HG02642 (cell line): ENCODE results near the gene GPN2.
"Not testable (repeated sequence)": the region's sequence is repeated elsewhere in the genome, so short reads cannot be mapped to it uniquely, and the experiment has no call there.

Experiments used
- ATAC-seq: cut with Tn5 transposase; IDR thresholded peaks from one replicate; pipeline ENCODE4 v1.9.1; 2021; ENCODE audit warnings: mild to moderate bottlenecking; ENCODE audit not compliant: unreplicated experiment, poor library complexity

Gene GPN2

DNA sequence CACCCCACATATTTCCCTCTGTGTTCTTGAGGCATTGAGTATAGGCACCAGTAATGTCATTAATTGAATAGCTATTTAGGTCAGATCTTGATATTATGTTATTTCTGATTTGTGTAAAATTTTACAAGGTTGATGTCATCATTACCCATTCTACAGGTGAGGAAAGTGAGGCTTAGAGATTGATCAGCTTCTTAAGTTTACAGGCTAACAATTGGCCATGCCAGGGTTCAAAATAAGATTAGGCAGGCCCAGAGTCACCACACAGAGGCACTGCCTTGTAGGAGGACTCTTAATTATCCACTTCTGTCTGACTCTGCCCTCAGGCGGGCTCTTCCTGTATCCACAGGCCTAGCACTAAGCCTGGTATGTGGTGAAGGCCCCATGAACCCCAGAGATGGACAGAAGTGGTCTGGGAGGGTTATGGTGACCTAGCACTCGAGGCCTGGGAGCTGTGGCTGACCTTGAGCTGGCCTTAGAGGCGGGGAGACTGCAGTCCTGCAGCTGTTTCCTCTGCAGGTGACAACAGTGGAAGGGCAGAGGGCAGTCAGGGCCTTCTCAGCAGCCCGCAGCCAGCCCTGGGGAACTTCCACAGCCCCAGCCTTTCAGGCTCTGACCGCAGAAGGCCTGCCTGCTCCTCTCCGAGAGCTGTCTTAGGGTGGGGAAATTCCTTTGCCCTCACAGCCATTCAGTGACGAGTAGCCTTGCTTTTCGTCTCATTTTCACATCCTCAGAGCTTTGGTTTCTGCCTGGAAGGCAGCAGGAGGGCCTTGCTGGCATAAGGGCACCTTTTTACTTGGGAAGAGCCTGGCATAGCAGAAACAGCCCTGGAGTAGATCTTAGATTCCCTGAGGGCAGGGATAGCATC is 51.4 kb downstream of the GPN2 start:
- ATAC-seq = peak; percentile 95

GRCh38 chr1:26837665-26838064 is 52.4 kb downstream of the GPN2 start:
- not testable (repeated sequence) for ATAC-seq

DNA sequence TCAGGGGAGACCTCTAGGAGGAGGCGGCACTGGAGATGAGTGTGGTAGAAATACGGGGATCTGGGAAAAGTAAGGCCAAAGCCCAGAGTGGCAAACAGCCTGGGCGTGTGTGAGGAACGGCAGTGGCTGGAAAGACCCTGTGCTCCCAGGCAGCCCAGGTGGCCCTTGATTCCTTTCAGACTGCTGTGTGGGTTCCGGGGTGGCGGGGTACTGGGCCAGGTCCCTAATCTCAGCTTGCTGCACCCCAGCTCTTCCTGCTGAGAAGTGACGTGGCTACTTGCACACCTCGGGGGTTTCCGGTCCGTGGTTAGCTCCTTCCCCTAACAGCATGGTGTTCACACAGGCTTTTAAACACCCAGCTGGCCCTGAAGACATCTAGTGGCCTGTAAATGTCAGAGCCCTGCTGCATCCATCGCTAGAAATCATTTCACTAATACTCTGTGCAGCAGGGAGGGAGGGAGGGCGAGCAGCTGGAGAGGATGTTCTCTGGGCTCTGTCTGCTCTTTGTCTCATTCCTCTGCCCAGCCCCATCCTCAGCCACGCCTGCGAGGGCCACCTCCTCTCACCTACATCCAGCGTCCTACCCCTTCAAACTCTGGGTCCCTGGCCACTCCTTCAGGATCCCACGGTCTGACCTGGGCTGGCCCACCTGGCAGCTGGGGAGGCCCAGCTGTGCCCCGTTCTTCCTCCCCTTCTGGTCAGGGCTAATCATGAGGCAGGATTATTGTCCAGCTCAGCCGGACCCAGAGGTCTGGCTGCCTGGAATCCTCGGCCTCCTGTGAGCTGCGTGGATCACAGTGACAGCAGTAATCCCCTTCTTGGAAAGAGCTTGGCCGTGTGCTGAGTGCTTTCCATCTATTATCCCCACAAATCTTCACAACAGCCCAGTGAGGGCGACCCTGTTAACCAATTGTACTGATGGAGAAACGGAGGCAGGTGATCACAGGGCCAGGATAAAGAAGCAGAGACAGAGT is 56.4 kb downstream of the GPN2 start:
- peak; percentile 86 for ATAC-seq

DNA sequence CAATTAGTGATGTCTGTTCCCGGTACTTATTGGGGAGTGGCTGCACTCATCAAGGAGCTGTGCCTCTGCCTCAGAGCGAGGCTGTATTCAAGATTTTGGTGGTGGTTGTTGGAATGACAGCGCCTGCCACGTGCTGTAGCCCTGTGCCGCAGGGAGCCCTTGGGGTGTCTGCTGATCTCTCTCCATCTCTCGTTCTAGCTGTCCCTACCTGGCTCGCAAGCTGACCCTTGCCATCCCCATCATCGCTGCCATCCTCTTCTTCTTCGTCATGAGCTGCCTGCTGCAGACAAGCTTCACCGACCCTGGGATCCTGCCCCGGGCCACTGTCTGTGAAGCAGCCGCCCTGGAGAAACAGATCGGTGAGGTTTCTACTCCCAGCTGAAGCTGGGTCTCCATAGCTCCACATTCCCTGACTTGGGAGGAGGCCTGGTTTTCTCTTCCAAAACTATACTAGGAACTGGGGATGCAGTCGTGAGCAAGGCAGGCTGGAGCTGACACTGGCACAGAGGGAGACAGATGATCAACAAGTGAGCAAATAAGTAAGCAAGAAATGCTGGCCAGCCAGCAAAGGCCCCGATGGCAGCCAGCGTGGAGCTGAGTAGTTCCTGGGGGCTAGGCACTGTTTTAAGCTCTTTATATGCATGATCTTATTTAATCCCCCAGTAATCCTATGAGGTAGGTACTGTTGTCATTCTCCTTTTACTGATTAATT is 57.7 kb downstream of the GPN2 start:
- ATAC-seq = no peak

- ATAC-seq = no peak
Measured at GRCh38 chr1:26831546-26832248, 58.4 kb downstream of the GPN2 start.

- no peak for ATAC-seq
Measured at GRCh38 chr1:26831059-26831458, 59.0 kb downstream of the GPN2 start.

GRCh38 chr1:26829184-26829911 is 60.7 kb downstream of the GPN2 start:
- ATAC-seq = no peak

DNA sequence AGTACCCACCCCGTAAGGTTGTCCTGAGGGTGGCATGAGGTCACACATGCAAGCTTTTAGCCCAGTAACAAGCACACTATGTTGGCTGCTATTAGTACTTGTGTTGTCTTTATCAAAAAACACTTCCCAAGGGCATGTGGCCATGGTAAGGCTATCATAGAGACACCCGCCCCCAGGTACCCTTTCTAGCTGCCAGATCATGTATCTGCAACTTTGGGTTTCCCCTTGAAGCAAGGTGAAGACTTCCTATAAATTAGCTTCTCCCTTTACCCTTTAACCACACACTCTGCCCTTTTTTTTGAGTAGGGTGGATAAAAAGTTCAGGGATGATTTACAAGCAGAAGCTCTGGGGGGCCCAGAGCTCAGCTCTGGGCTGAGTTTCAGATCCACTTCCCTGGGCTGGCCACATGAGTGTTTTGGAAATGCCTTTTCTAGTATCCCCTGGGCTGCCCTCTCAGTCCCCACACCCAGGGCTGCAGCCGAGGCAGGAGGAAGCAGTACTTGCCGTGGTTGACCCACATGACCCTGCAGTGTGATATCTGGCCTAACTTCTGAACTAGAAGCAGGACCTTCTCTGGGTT is 61.6 kb downstream of the GPN2 start:
- ATAC-seq = no peak

DNA sequence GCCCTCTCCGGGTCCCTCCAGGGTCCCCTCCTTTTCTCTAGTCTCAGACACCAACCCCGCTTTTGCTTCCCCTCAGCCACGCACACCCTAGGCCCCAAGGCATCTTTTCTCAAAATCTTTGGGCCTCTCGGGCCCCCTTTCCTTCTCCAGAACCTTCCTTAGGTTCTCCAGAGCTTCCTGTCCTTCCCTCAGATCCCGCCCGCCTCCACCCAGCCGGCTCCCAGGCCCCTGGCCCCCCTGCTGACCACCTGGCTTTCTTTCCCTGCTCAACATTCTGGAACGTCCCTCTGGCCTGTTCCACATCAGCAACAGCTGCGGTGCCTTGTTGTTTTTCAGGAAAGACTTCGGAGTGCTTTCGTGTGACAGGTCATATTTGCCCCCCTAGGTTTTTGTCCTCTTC is 62.4 kb downstream of the GPN2 start:
- no peak for ATAC-seq

DNA sequence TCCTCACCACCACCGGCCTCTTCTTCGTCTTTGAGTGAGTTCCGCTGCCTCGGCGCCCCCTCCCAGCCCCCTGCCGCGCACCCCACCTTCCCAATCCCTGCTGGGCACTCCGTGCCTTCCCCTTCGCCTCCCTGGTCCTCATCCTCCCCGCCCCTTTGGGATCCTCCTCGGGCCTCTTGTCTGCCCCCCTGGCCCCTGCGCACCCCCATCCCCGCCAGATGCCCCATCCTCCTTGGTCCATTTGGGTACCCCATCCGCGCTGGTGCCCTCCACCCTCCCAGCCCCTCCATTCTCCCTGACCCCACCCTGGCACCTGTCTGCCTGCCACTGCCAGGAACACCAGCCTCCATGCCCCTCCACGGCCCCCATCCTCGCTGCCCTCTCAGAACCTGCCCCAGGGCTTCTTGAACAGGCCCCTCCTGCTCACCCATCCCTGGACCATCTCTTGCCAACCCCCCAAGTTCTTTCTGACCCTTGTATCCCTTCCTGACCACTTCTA is 62.9 kb downstream of the GPN2 start:
- ATAC-seq = no peak

DNA sequence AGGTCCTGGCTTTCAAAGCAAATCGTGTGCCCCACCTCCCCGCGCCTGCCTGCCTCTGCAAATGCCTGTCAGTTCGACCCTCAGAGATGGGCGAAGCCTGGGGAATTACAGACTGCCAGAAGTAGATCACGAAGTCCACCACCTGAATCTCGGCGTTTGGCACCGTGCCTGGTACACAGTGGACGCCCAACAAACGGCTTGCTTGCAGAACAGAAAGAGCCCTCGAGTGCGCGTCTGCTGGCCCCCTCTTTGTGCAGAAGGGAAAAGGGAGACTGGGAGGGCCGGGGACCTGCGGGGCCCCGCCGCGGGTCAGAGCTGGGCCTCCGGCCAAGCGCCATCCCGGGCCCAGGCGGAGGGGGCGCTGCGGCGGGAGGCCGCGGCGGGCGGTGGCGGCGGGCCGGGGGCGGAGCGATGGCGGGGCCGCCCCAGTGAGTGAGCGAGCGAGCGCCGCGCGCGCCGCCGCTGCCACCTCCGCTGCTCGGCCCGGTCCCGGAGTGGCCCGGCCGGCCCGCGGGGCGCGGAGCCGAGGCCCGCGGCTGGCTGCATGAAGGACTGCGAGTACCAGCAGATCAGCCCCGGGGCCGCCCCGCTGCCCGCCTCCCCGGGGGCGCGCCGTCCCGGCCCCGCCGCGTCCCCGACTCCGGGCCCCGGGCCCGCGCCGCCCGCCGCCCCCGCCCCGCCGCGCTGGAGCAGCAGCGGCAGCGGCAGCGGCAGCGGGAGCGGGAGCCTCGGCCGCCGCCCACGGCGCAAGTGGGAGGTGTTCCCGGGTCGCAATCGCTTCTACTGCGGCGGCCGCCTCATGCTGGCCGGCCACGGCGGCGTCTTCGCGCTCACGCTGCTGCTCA is 63.6 kb downstream of the GPN2 start, which contains the start of gene ZDHHC18:
Gene ZDHHC18 (plus strand): TSS at position 428 of the 845 bp plus-strand sequence. CDS start 117 bp downstream, at position 545.
- ATAC-seq = peak; percentile 84
